RWPE2 (cell line): ENCODE results near the gene GEMIN4.
"Not testable (repeated sequence)": the region's sequence is repeated elsewhere in the genome, so short reads cannot be mapped to it uniquely, and the experiment has no call there.

Experiments used
- ATAC-seq: fragments of 200-7000 bp; cut with Tn5 transposase; 3 replicates; pipeline ENCODE4 v1.9.1; 2021; ENCODE audit warnings: low read depth
- DNase-seq: peaks from one replicate; pipeline ENCODE4 v3.0.0-alpha.2; 2020; ENCODE audit warnings: low spot score
- H3K27ac ChIP-seq: fragments of 450-650 bp; 2 replicates; pipeline ENCODE4 v1.5.1; 2017; ENCODE audit warnings: mild to moderate bottlenecking; ENCODE audit not compliant: poor library complexity, severe bottlenecking
- H3K27me3 ChIP-seq: fragments of 250-450 bp; sonication (Bioruptor Pico); 2 replicates; pipeline ENCODE4 v1.5.1; 2021; ENCODE audit warnings: mild to moderate bottlenecking, moderate library complexity; ENCODE audit not compliant: insufficient read depth, poor library complexity, severe bottlenecking
- H3K36me3 ChIP-seq: fragments of 250-450 bp; sonication (Bioruptor Pico); 2 replicates; pipeline ENCODE4 v1.5.1; 2020; ENCODE audit warnings: low read depth, mild to moderate bottlenecking, moderate library complexity
- H3K4me1 ChIP-seq: fragments of 250-450 bp; sonication (Bioruptor Pico); 2 replicates; pipeline ENCODE4 v1.5.1; 2021; ENCODE audit warnings: mild to moderate bottlenecking, moderate library complexity; ENCODE audit not compliant: insufficient read depth, poor library complexity, severe bottlenecking
- H3K4me3 ChIP-seq: fragments of 250-450 bp; sonication (Bioruptor Pico); 2 replicates; pipeline ENCODE4 v1.5.1; 2021; ENCODE audit warnings: mild to moderate bottlenecking, moderate library complexity; ENCODE audit not compliant: severe bottlenecking
- H3K9me3 ChIP-seq: fragments of 250-450 bp; sonication (Bioruptor Pico); 2 replicates; pipeline ENCODE4 v1.5.1; 2021; ENCODE audit warnings: mild to moderate bottlenecking, moderate library complexity; ENCODE audit not compliant: severe bottlenecking
- TF ChIP-seq, protein P1 (sequence below): fragments of 450-650 bp; IDR thresholded peaks from one replicate; pipeline ENCODE4 v1.5.1; 2017; ENCODE audit warnings: mild to moderate bottlenecking, moderate library complexity; ENCODE audit not compliant: poor library complexity, severe bottlenecking

GEMIN4 gene

DNA sequence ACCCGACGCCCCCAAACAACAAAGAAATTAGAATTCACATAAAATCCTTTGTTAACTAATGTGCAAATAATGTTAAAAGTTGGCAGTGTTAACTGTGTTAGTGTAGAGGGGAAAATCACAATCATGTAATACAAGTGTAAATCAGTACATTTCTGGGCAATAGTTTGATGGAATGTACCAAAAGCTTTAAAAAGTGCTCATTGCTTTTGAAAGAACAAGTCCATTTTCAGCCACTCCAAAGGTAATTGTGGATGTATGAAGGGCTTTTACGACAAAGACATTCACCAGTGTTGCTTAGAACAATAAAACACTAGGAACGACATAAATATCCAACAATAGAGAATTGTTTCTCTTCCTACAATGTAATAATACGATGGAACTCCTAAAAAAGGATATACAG lies 21.0 kb upstream of the GEMIN4 start:
- H3K4me3 ChIP-seq = no peak overlapping the region
- H3K27ac ChIP-seq = no peak overlapping the region
- TF ChIP-seq, protein P1, sequence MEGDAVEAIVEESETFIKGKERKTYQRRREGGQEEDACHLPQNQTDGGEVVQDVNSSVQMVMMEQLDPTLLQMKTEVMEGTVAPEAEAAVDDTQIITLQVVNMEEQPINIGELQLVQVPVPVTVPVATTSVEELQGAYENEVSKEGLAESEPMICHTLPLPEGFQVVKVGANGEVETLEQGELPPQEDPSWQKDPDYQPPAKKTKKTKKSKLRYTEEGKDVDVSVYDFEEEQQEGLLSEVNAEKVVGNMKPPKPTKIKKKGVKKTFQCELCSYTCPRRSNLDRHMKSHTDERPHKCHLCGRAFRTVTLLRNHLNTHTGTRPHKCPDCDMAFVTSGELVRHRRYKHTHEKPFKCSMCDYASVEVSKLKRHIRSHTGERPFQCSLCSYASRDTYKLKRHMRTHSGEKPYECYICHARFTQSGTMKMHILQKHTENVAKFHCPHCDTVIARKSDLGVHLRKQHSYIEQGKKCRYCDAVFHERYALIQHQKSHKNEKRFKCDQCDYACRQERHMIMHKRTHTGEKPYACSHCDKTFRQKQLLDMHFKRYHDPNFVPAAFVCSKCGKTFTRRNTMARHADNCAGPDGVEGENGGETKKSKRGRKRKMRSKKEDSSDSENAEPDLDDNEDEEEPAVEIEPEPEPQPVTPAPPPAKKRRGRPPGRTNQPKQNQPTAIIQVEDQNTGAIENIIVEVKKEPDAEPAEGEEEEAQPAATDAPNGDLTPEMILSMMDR = no peak
- H3K9me3 ChIP-seq = no peaks in the 10 kb centered on the region
- no peaks in the 10 kb centered on the region for H3K4me1 ChIP-seq
- H3K36me3 ChIP-seq = peaks cover 80% of the 10 kb centered on the region
- ATAC-seq = no peak
- no peaks in the 10 kb centered on the region for H3K27me3 ChIP-seq
- no peak for DNase-seq

DNA sequence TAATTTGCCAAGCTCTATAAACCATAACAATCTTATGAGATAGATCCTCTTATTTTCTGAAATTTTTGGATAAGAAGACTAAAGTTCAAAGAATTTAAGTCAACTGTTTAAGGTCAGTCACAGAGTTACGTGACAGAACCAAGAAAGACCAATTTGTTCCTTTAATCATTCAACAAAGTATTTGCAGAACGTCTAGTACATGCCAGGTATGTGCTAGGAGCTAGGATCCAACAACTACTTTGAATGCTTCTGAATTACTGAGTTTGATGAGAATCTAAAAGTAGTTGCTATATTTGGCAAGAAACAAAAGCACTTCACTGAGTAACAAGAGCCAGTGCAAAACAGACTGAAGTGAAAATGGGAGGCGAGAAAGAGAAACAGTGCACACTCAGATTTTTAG lies 15.0 kb upstream of the GEMIN4 start:
- ATAC-seq (no peak), DNase-seq (no peak)
- no peak overlapping the region for H3K4me3 ChIP-seq
- TF ChIP-seq, protein P1 = no peak
- H3K4me1 ChIP-seq = no peaks in the 10 kb centered on the region
- H3K27ac ChIP-seq = no peak overlapping the region
- H3K36me3 ChIP-seq = peaks cover 60% of the 10 kb centered on the region
- H3K27me3 ChIP-seq = no peaks in the 10 kb centered on the region
- H3K9me3 ChIP-seq = no peaks in the 10 kb centered on the region

DNA sequence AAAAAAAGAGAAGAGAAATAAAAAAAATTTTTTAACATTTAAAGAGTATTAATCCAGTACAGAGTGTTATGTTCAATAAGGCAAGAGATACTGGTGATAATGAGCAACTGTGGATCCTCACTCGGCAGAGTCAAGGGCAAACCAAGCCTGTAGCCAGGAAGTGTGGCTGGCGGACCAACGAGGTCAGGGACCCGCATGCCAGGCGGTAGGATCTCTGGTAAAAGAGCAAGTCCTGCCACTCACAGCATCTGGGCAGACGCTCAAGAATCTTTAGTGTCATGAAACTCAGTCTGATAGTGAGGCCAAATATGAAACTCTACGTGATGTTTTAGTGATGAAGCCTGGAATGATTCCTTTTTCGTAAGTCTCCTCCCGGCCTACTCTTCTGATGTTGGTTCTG lies 8.3 kb upstream of the GEMIN4 start:
- Histone ChIP-seq H3K36me3 (peaks cover 79% of the 10 kb centered on the region), H3K27me3 (no peaks in the 10 kb centered on the region), H3K4me1 (peaks cover 4% of the 10 kb centered on the region), H3K4me3 (no peak overlapping the region), H3K9me3 (no peaks in the 10 kb centered on the region), H3K27ac (no peak overlapping the region)
- TF ChIP-seq, protein P1 = no peak
- no peak for ATAC-seq
- DNase-seq = no peak

DNA sequence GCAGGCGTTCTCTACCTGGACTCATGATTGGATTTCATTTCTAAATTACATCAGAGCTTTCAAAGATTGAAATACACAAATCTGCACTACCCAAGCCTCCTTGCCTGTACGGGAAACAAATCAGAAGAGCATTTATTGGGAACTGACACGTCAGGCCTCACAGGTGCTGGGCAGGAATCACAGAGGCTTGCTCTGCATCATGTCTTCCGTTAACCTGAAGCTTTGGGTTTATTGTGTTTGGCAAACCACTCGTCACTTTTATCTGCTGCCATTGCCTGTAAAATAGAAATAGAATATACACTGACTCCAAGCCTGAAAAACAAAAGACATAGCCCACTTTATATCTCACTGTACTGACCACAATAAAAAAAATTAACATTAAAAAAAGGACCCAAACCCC lies 7.9 kb upstream of the GEMIN4 start:
- TF ChIP-seq, protein P1 = no peak
- ATAC-seq = no peak
- Histone ChIP-seq H3K27ac (no peak overlapping the region), H3K27me3 (no peaks in the 10 kb centered on the region), H3K9me3 (no peaks in the 10 kb centered on the region), H3K36me3 (peaks cover 76% of the 10 kb centered on the region), H3K4me3 (no peak overlapping the region), H3K4me1 (peaks cover 4% of the 10 kb centered on the region)
- no peak for DNase-seq

DNA sequence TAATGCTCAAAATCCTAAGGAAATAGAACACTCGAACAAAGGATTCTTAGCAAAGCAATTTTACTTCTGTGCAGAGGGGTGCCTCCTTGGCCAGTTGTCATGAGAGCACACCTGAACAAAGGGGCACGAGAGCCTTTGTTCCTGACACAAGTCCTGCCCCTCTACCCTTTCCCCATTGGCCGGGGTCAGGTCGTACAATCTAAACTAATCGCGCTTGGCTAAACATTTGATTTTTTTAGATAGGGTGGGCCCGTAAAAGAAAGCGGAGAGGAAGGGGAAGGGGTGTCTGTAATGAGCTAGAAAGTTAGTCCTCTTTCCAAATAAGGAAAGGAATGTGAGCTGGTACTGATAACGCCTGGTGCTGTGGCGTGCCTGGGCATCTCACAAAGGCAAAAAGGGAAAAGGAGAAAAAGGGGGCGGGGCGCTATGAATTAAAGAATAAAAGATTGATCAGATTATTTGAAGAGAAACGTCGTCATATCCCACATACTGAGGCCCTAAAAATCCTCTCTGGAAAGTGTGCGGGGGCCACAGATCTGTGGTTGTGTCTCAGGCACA lies 4.0 kb upstream of the GEMIN4 start:
- not testable (repeated sequence) for H3K27me3 ChIP-seq, DNase-seq, H3K4me1 ChIP-seq, ATAC-seq, H3K4me3 ChIP-seq, H3K9me3 ChIP-seq
- Histone ChIP-seq H3K27ac (peak overlapping the region; percentile 27), H3K36me3 (peaks cover 41% of the 10 kb centered on the region)

DNA sequence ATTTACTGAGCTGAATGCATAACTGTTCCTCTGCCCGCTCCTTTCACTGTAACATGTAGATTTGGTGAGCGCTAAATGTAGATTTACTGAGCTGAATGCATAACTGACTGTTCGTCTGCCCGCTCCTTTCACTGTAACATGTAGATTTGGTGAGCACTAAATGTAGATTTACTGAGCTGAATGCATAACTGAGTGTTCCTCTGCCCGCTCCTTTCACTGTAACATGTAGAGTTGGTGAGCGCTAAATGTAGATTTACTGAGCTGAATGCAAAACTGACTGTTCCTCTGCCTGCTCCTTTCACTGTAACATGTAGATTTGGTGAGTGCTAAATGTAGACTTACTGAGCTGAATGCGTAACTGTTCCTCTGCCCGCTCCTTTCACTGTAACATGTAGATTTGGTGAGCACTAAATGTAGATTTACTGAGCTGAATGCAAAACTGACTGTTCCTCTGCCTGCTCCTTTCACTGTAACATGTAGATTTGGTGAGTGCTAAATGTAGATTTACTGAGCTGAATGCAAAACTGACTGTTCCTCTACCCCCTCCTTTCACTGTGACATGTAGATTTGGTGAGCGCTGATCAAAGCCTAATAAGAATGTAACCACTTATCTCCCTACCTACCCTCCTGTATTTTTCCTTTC lies 3.4 kb upstream of the GEMIN4 start:
- peak overlapping the region; percentile 27 for H3K27ac ChIP-seq
- ATAC-seq, H3K4me1 ChIP-seq, DNase-seq, H3K27me3 ChIP-seq, H3K4me3 ChIP-seq, H3K9me3 ChIP-seq: not testable (repeated sequence)
- H3K36me3 ChIP-seq = peaks cover 35% of the 10 kb centered on the region
